Occipital lobe (tissue), 2 donors: ENCODE measurements around the gene GP2. TPM values are rescaled to one million over a fixed set of nuclear protein-coding genes. Genes with fewer than 3 reads are reported as not detected.
"Not testable (repeated sequence)": the region's sequence is repeated elsewhere in the genome, so short reads cannot be mapped to it uniquely, and the experiment has no call there.

ENCODE experiments used
- DNase-seq: peaks from one replicate; lab custom pipeline; 2025; lab: John Stamatoyannopoulos, UW
- total RNA-seq: library from RNA; depleted of rRNA; stranded (reverse); fragments of >200 nt; gene quantifications from one replicate; pipeline ENCODE4 v1.2.3, GENCODE V29; 2014

GP2 gene
- total RNA-seq, 1 donor from 2014 or later = not detected

GRCh38 chr16:20325005-20325404, 2.3 kb downstream of the GP2 start:
- DNase-seq = no peak

GRCh38 chr16:20323591-20324117, 3.7 kb downstream of the GP2 start:
- no peak for DNase-seq

GRCh38 chr16:20322696-20323095, 4.6 kb downstream of the GP2 start:
- DNase-seq = no peak

GRCh38 chr16:20321671-20322070, 5.6 kb downstream of the GP2 start:
- DNase-seq = no peak

GRCh38 chr16:20321051-20321450, 6.3 kb downstream of the GP2 start:
- not testable (repeated sequence) for DNase-seq

GRCh38 chr16:20320592-20320991, 6.7 kb downstream of the GP2 start:
- DNase-seq = no peak

GRCh38 chr16:20320178-20320577, 7.1 kb downstream of the GP2 start:
- no peak for DNase-seq

- DNase-seq = no peak
Measured at GRCh38 chr16:20319406-20319805, 7.9 kb downstream of the GP2 start.

GRCh38 chr16:20318437-20318836, 8.9 kb downstream of the GP2 start:
- DNase-seq = no peak

- DNase-seq = no peak
Measured at GRCh38 chr16:20318006-20318405, 9.3 kb downstream of the GP2 start.

GRCh38 chr16:20317117-20317516, 10.2 kb downstream of the GP2 start:
- no peak for DNase-seq

GRCh38 chr16:20316715-20317114, 10.6 kb downstream of the GP2 start:
- DNase-seq = no peak

- DNase-seq = no peak
Measured at GRCh38 chr16:20315764-20316163, 11.5 kb downstream of the GP2 start.

GRCh38 chr16:20314575-20314974, 12.7 kb downstream of the GP2 start:
- no peak for DNase-seq

GRCh38 chr16:20313741-20314140, 13.6 kb downstream of the GP2 start:
- DNase-seq = no peak

- DNase-seq = not testable (repeated sequence)
Measured at GRCh38 chr16:20312536-20313095, 14.7 kb downstream of the GP2 start.

GRCh38 chr16:20311548-20311947, 15.8 kb downstream of the GP2 start:
- DNase-seq = no peak

GRCh38 chr16:20310421-20311395, 16.6 kb downstream of the GP2 start:
- no peak for DNase-seq

GRCh38 chr16:20309786-20310185, 17.5 kb downstream of the GP2 start:
- no peak for DNase-seq

- no peak for DNase-seq
Measured at GRCh38 chr16:20308801-20309590, 18.3 kb downstream of the GP2 start.

- no peak for DNase-seq
Measured at GRCh38 chr16:20308266-20308665, 19.0 kb downstream of the GP2 start.

- DNase-seq = no peak
Measured at GRCh38 chr16:20307791-20308190, 19.5 kb downstream of the GP2 start.
